ENCODE measurements around the gene CXCL14.

The CXCL14 gene

GRCh38 chr5:135569755-135570452 is 8.9 kb downstream of the CXCL14 start:
- H3K9ac ChIP-seq (ENCODE audit: low read depth in 1 of 2, low read length in 2 of 2), result no peak overlapping the region
- no peaks in the 10 kb centered on the region for H3K9me3 ChIP-seq (ENCODE audit: control insufficient read depth in 1 of 2, low read length in 2 of 2)
- no peak overlapping the region for H3K4me3 ChIP-seq (ENCODE audit: low read depth in 1 of 2, low read length in 2 of 2)
- no peaks in the 10 kb centered on the region for H3K36me3 ChIP-seq (ENCODE audit: control insufficient read depth in 1 of 2, insufficient read depth in 2 of 2, low read length in 2 of 2)
- H3K27ac ChIP-seq (ENCODE audit: low read depth, low read length), result no peak overlapping the region
- H3K27me3 ChIP-seq (ENCODE audit: control insufficient read depth in 1 of 2, insufficient read depth in 2 of 2, low read length in 2 of 2), result peaks cover 0 to 3% of the 10 kb centered on the region in 2 donors
- peaks cover 6 to 7% of the 10 kb centered on the region in 2 donors for H3K4me1 ChIP-seq (ENCODE audit: control insufficient read depth in 1 of 2, insufficient read depth in 2 of 2, low read length in 2 of 2)

- Histone ChIP-seq H3K27ac (ENCODE audit: low read depth, low read length) (no peak overlapping the region), H3K4me3 (ENCODE audit: low read depth in 1 of 2, low read length in 2 of 2) (no peak overlapping the region), H3K9ac (ENCODE audit: low read depth in 1 of 2, low read length in 2 of 2) (no peak overlapping the region), H3K36me3 (ENCODE audit: control insufficient read depth in 1 of 2, insufficient read depth in 2 of 2, low read length in 2 of 2) (no peaks in the 10 kb centered on the region), H3K9me3 (ENCODE audit: control insufficient read depth in 1 of 2, low read length in 2 of 2) (no peaks in the 10 kb centered on the region), H3K27me3 (ENCODE audit: control insufficient read depth in 1 of 2, insufficient read depth in 2 of 2, low read length in 2 of 2) (peaks cover 0 to 3% of the 10 kb centered on the region in 2 donors), H3K4me1 (ENCODE audit: control insufficient read depth in 1 of 2, insufficient read depth in 2 of 2, low read length in 2 of 2) (peaks cover 6 to 7% of the 10 kb centered on the region in 2 donors)
Observed at GRCh38 chr5:135568923-135569360, 9.8 kb downstream of the CXCL14 start.

- Histone ChIP-seq H3K27ac (ENCODE audit: low read depth, low read length) (no peak overlapping the region), H3K9ac (ENCODE audit: low read depth in 1 of 2, low read length in 2 of 2) (no peak overlapping the region), H3K4me1 (ENCODE audit: control insufficient read depth in 1 of 2, insufficient read depth in 2 of 2, low read length in 2 of 2) (peaks cover 6 to 7% of the 10 kb centered on the region in 2 donors), H3K27me3 (ENCODE audit: control insufficient read depth in 1 of 2, insufficient read depth in 2 of 2, low read length in 2 of 2) (peaks cover 0 to 3% of the 10 kb centered on the region in 2 donors), H3K9me3 (ENCODE audit: control insufficient read depth in 1 of 2, low read length in 2 of 2) (no peaks in the 10 kb centered on the region), H3K36me3 (ENCODE audit: control insufficient read depth in 1 of 2, insufficient read depth in 2 of 2, low read length in 2 of 2) (no peaks in the 10 kb centered on the region), H3K4me3 (ENCODE audit: low read depth in 1 of 2, low read length in 2 of 2) (no peak overlapping the region)
Observed at GRCh38 chr5:135568246-135568645, 10.5 kb downstream of the CXCL14 start.

GRCh38 chr5:135567661-135568060 is 11.1 kb downstream of the CXCL14 start:
- Histone ChIP-seq H3K27me3 (ENCODE audit: control insufficient read depth in 1 of 2, insufficient read depth in 2 of 2, low read length in 2 of 2) (peaks cover 0 to 3% of the 10 kb centered on the region in 2 donors), H3K9me3 (ENCODE audit: control insufficient read depth in 1 of 2, low read length in 2 of 2) (no peaks in the 10 kb centered on the region), H3K27ac (ENCODE audit: low read depth, low read length) (no peak overlapping the region), H3K36me3 (ENCODE audit: control insufficient read depth in 1 of 2, insufficient read depth in 2 of 2, low read length in 2 of 2) (no peaks in the 10 kb centered on the region), H3K4me1 (ENCODE audit: control insufficient read depth in 1 of 2, insufficient read depth in 2 of 2, low read length in 2 of 2) (peaks cover 6 to 7% of the 10 kb centered on the region in 2 donors), H3K9ac (ENCODE audit: low read depth in 1 of 2, low read length in 2 of 2) (no peak overlapping the region), H3K4me3 (ENCODE audit: low read depth in 1 of 2, low read length in 2 of 2) (no peak overlapping the region)

GRCh38 chr5:135566422-135567400 is 12.1 kb downstream of the CXCL14 start:
- H3K27ac ChIP-seq (ENCODE audit: low read depth, low read length), result no peak overlapping the region
- H3K4me1 ChIP-seq (ENCODE audit: control insufficient read depth in 1 of 2, insufficient read depth in 2 of 2, low read length in 2 of 2), result peaks cover 6 to 7% of the 10 kb centered on the region in 2 donors
- H3K9me3 ChIP-seq (ENCODE audit: control insufficient read depth in 1 of 2, low read length in 2 of 2), result no peaks in the 10 kb centered on the region
- no peaks in the 10 kb centered on the region for H3K36me3 ChIP-seq (ENCODE audit: control insufficient read depth in 1 of 2, insufficient read depth in 2 of 2, low read length in 2 of 2)
- H3K4me3 ChIP-seq (ENCODE audit: low read depth in 1 of 2, low read length in 2 of 2), result no peak overlapping the region
- H3K27me3 ChIP-seq (ENCODE audit: control insufficient read depth in 1 of 2, insufficient read depth in 2 of 2, low read length in 2 of 2), result peaks cover 0 to 3% of the 10 kb centered on the region in 2 donors
- H3K9ac ChIP-seq (ENCODE audit: low read depth in 1 of 2, low read length in 2 of 2), result no peak overlapping the region

GRCh38 chr5:135565725-135566421 is 12.9 kb downstream of the CXCL14 start:
- no peaks in the 10 kb centered on the region for H3K9me3 ChIP-seq (ENCODE audit: control insufficient read depth in 1 of 2, low read length in 2 of 2)
- H3K9ac ChIP-seq (ENCODE audit: low read depth in 1 of 2, low read length in 2 of 2), result no peak overlapping the region
- peaks cover 6 to 7% of the 10 kb centered on the region in 2 donors for H3K4me1 ChIP-seq (ENCODE audit: control insufficient read depth in 1 of 2, insufficient read depth in 2 of 2, low read length in 2 of 2)
- peaks cover 0 to 3% of the 10 kb centered on the region in 2 donors for H3K27me3 ChIP-seq (ENCODE audit: control insufficient read depth in 1 of 2, insufficient read depth in 2 of 2, low read length in 2 of 2)
- H3K36me3 ChIP-seq (ENCODE audit: control insufficient read depth in 1 of 2, insufficient read depth in 2 of 2, low read length in 2 of 2), result no peaks in the 10 kb centered on the region
- no peak overlapping the region for H3K4me3 ChIP-seq (ENCODE audit: low read depth in 1 of 2, low read length in 2 of 2)
- no peak overlapping the region for H3K27ac ChIP-seq (ENCODE audit: low read depth, low read length)

- peaks cover 6 to 7% of the 10 kb centered on the region in 2 donors for H3K4me1 ChIP-seq (ENCODE audit: control insufficient read depth in 1 of 2, insufficient read depth in 2 of 2, low read length in 2 of 2)
- no peak overlapping the region for H3K27ac ChIP-seq (ENCODE audit: low read depth, low read length)
- no peak overlapping the region for H3K9ac ChIP-seq (ENCODE audit: low read depth in 1 of 2, low read length in 2 of 2)
- H3K4me3 ChIP-seq (ENCODE audit: low read depth in 1 of 2, low read length in 2 of 2), result no peak overlapping the region
- no peaks in the 10 kb centered on the region for H3K36me3 ChIP-seq (ENCODE audit: control insufficient read depth in 1 of 2, insufficient read depth in 2 of 2, low read length in 2 of 2)
- no peaks in the 10 kb centered on the region for H3K9me3 ChIP-seq (ENCODE audit: control insufficient read depth in 1 of 2, low read length in 2 of 2)
- peaks cover 0 to 2% of the 10 kb centered on the region in 2 donors for H3K27me3 ChIP-seq (ENCODE audit: control insufficient read depth in 1 of 2, insufficient read depth in 2 of 2, low read length in 2 of 2)
Observed at GRCh38 chr5:135565266-135565665, 13.5 kb downstream of the CXCL14 start.

- H3K4me1 ChIP-seq (ENCODE audit: control insufficient read depth in 1 of 2, insufficient read depth in 2 of 2, low read length in 2 of 2), result peaks cover 6% of the 10 kb centered on the region in 2 donors
- H3K36me3 ChIP-seq (ENCODE audit: control insufficient read depth in 1 of 2, insufficient read depth in 2 of 2, low read length in 2 of 2), result no peaks in the 10 kb centered on the region
- H3K9me3 ChIP-seq (ENCODE audit: control insufficient read depth in 1 of 2, low read length in 2 of 2), result no peaks in the 10 kb centered on the region
- H3K27me3 ChIP-seq (ENCODE audit: control insufficient read depth in 1 of 2, insufficient read depth in 2 of 2, low read length in 2 of 2), result peaks cover 0 to 7% of the 10 kb centered on the region in 2 donors
- H3K4me3 ChIP-seq (ENCODE audit: low read depth in 1 of 2, low read length in 2 of 2), result no peak overlapping the region
- H3K9ac ChIP-seq (ENCODE audit: low read depth in 1 of 2, low read length in 2 of 2), result no peak overlapping the region
- no peak overlapping the region for H3K27ac ChIP-seq (ENCODE audit: low read depth, low read length)
Observed at GRCh38 chr5:135564331-135564730, 14.5 kb downstream of the CXCL14 start.

GRCh38 chr5:135561266-135561665 is 17.5 kb downstream of the CXCL14 start:
- no peak overlapping the region for H3K27ac ChIP-seq (ENCODE audit: low read depth, low read length)
- H3K9ac ChIP-seq (ENCODE audit: low read depth in 1 of 2, low read length in 2 of 2), result no peak overlapping the region
- H3K9me3 ChIP-seq (ENCODE audit: control insufficient read depth in 1 of 2, low read length in 2 of 2), result no peaks in the 10 kb centered on the region
- H3K4me3 ChIP-seq (ENCODE audit: low read depth in 1 of 2, low read length in 2 of 2), result no peak overlapping the region
- H3K27me3 ChIP-seq (ENCODE audit: control insufficient read depth in 1 of 2, insufficient read depth in 2 of 2, low read length in 2 of 2), result peaks cover 0 to 13% of the 10 kb centered on the region in 2 donors
- H3K4me1 ChIP-seq (ENCODE audit: control insufficient read depth in 1 of 2, insufficient read depth in 2 of 2, low read length in 2 of 2), result no peaks in the 10 kb centered on the region
- H3K36me3 ChIP-seq (ENCODE audit: control insufficient read depth in 1 of 2, insufficient read depth in 2 of 2, low read length in 2 of 2), result no peaks in the 10 kb centered on the region

Measured in duodenal mucosa (tissue), 2 donors.